OCI-LY7 (cell line): ENCODE measurements around the gene PARD3B. TPM values are rescaled to one million over a fixed set of nuclear protein-coding genes. Genes with fewer than 3 reads are reported as not detected.

Experiments used
- BruUV-seq: library from RNA; stranded (reverse); fragments of 400-500 nt; replicated peaks from 2 replicates; lab custom pipeline; 2021; lab: Mats Ljungman, UMichigan
- CTCF ChIA-PET: fragments of 300-600 bp; sonication (Branson Sonifier 250); formaldehyde crosslinking; loops from one replicate; lab custom pipeline; 2022; ENCODE audit warnings: antibody characterized with exemption; ENCODE audit not compliant: unreplicated experiment; lab: Charles Lee
- POLR2A ChIA-PET: fragments of 300-600 bp; sonication (Branson Sonifier 250); formaldehyde crosslinking; loops from one replicate; lab custom pipeline; 2022; ENCODE audit warnings: antibody characterized with exemption; lab: Charles Lee
- DNase-seq: peaks from one replicate; pipeline ENCODE4 v3.0.0-alpha.2; 2015; ENCODE audit warnings: low spot score
- H2AFZ ChIP-seq: fragments of 200-600 bp; sonication (generic), shearing (Covaris generic); 2 replicates; pipeline ENCODE4 v1.6.1; 2014; ENCODE audit warnings: mild to moderate bottlenecking, antibody characterized with exemption, low read length, moderate library complexity
- H3K27ac ChIP-seq: fragments of 200-600 bp; sonication (generic); 2 replicates; pipeline ENCODE4 v1.5.1; 2014; ENCODE audit warnings: mixed run types, low read depth, mild to moderate bottlenecking, moderate library complexity, low read length, inconsistent platforms; ENCODE audit not compliant: poor library complexity, severe bottlenecking
- H3K36me3 ChIP-seq: fragments of 200-600 bp; sonication (generic); 2 replicates; pipeline ENCODE4 v1.6.1; 2014; ENCODE audit warnings: mild to moderate bottlenecking, antibody characterized with exemption, low read length, moderate library complexity, mixed read lengths; ENCODE audit not compliant: insufficient read depth
- H3K4me1 ChIP-seq: fragments of 200-600 bp; sonication (generic); 2 replicates; pipeline ENCODE4 v1.5.1; 2014; ENCODE audit warnings: mild to moderate bottlenecking, low read length; ENCODE audit not compliant: insufficient read depth, poor library complexity, severe bottlenecking
- H3K4me2 ChIP-seq: fragments of 200-600 bp; sonication (generic); 2 replicates; pipeline ENCODE4 v1.6.1; 2014; ENCODE audit warnings: mild to moderate bottlenecking, low read length
- H3K4me3 ChIP-seq: fragments of 200-600 bp; sonication (generic); 2 replicates; pipeline ENCODE4 v1.5.1; 2014; ENCODE audit warnings: mild to moderate bottlenecking, low read depth, low read length; ENCODE audit not compliant: poor library complexity, severe bottlenecking
- H3K79me2 ChIP-seq: fragments of 200-600 bp; sonication (generic); 2 replicates; pipeline ENCODE4 v1.6.1; 2016; ENCODE audit warnings: low read depth, mild to moderate bottlenecking, low read length, moderate library complexity, mixed read lengths; ENCODE audit not compliant: insufficient read depth
- H3K9me2 ChIP-seq: fragments of 200-600 bp; sonication (generic); 2 replicates; pipeline ENCODE4 v1.6.1; 2016; ENCODE audit warnings: mild to moderate bottlenecking, low read length, mixed read lengths; ENCODE audit not compliant: insufficient read depth
- H3K9me3 ChIP-seq: fragments of 200-600 bp; sonication (generic); 2 replicates; pipeline ENCODE4 v1.6.1; 2014; ENCODE audit warnings: mild to moderate bottlenecking, mixed run types, low read length, mixed read lengths
- H4K20me1 ChIP-seq: fragments of 200-600 bp; sonication (generic); 2 replicates; pipeline ENCODE4 v1.6.1; 2014; ENCODE audit warnings: mild to moderate bottlenecking, antibody characterized with exemption, low read length, moderate library complexity, mixed read lengths; ENCODE audit not compliant: insufficient read depth
- CTCF ChIP-seq: fragments of 200-600 bp; sonication (generic); conservative IDR thresholded peaks from 2 replicates; pipeline ENCODE4 v1.5.1; 2014; ENCODE audit warnings: mild to moderate bottlenecking, antibody characterized with exemption, low read length, moderate library complexity, mixed read lengths
- EZH2phosphoT487 ChIP-seq: fragments of 200-600 bp; sonication (generic); IDR thresholded peaks from 2 replicates; pipeline ENCODE4 v1.6.1; 2018; ENCODE audit warnings: low read depth, borderline replicate concordance, mild to moderate bottlenecking, mixed run types, antibody characterized with exemption, low read length, moderate library complexity, mixed read lengths
- intact Hi-C: fragments of 100-400 bp; cut with micrococcal nuclease; formaldehyde crosslinking; loops from one replicate; pipeline ENCODE4 v1.10.0; 2022; ENCODE audit not compliant: unreplicated experiment
- total RNA-seq, 2 experiments: library from RNA; depleted of rRNA in 1 of 2; stranded (reverse); fragments of >200 nt in 1 of 2; shearing (Covaris generic) in 1 of 2; gene quantifications; 2 replicates each; pipeline ENCODE4 v1.2.3, GENCODE V29; 2014 to 2022

The PARD3B gene
- total RNA-seq, 2 experiments from 2014 or later: not detected

GRCh38 chr2:204898928-204899640 lies 353.8 kb downstream of the PARD3B start:
- ChIA-PET POLR2A (no interaction called here), CTCF (no interaction called here)
- Histone ChIP-seq H3K4me3 (no peak overlapping the region), H3K4me2 (no peak overlapping the region), H3K79me2 (no peaks in the 10 kb centered on the region), H3K9me2 (no peaks in the 10 kb centered on the region), H3K9me3 (no peaks in the 10 kb centered on the region), H4K20me1 (no peaks in the 10 kb centered on the region), H3K27ac (no peak overlapping the region), H3K4me1 (no peaks in the 10 kb centered on the region), H2AFZ (no peak overlapping the region), H3K36me3 (no peaks in the 10 kb centered on the region)
- no TSS peak for BruUV-seq
- no peak for DNase-seq
- intact Hi-C loops: no loop called here
- no peak for TF ChIP-seq EZH2phosphoT487
- TF ChIP-seq CTCF: no peak

- ChIA-PET CTCF (no interaction called here), POLR2A (no interaction called here)
- BruUV-seq: no TSS peak
- H3K27ac ChIP-seq: no peak overlapping the region
- no peak overlapping the region for H3K4me3 ChIP-seq
- no peaks in the 10 kb centered on the region for H3K9me3 ChIP-seq
- TF ChIP-seq CTCF: no peak
- no peak for TF ChIP-seq EZH2phosphoT487
- no peaks in the 10 kb centered on the region for H3K36me3 ChIP-seq
- no peak overlapping the region for H2AFZ ChIP-seq
- DNase-seq: no peak
- H3K4me2 ChIP-seq: no peak overlapping the region
- intact Hi-C loops: no loop called here
- H4K20me1 ChIP-seq: no peaks in the 10 kb centered on the region
- H3K4me1 ChIP-seq: no peaks in the 10 kb centered on the region
- no peaks in the 10 kb centered on the region for H3K9me2 ChIP-seq
- H3K79me2 ChIP-seq: no peaks in the 10 kb centered on the region
Observed at GRCh38 chr2:204899983-204900382, 354.7 kb downstream of the PARD3B start.

- Histone ChIP-seq H3K4me3 (no peak overlapping the region), H3K27ac (no peak overlapping the region), H3K36me3 (no peaks in the 10 kb centered on the region), H3K9me3 (no peaks in the 10 kb centered on the region), H3K4me2 (no peak overlapping the region), H3K79me2 (no peaks in the 10 kb centered on the region), H4K20me1 (no peaks in the 10 kb centered on the region), H2AFZ (no peak overlapping the region), H3K4me1 (no peaks in the 10 kb centered on the region), H3K9me2 (no peaks in the 10 kb centered on the region)
- intact Hi-C loops: no loop called here
- no peak for DNase-seq
- ChIA-PET POLR2A (no interaction called here), CTCF (no interaction called here)
- no peak for TF ChIP-seq CTCF
- no peak for TF ChIP-seq EZH2phosphoT487
- BruUV-seq: no TSS peak
Observed at GRCh38 chr2:204900487-204900886, 355.2 kb downstream of the PARD3B start.
